HCT116 (cell line): ENCODE results near the gene ITK. TPM values are rescaled to one million over a fixed set of nuclear protein-coding genes. Genes with fewer than 3 reads are reported as not detected.

Source experiments
- ATAC-seq: fragments of 200-7000 bp; cut with Tn5 transposase; 2 replicates; pipeline ENCODE4 v1.9.1; 2020; ENCODE audit warnings: mild to moderate bottlenecking, moderate library complexity
- BruUV-seq: library from RNA; stranded (reverse); fragments of 400-500 nt; replicated peaks from 2 replicates; lab custom pipeline; 2021; lab: Mats Ljungman, UMichigan
- CTCF ChIA-PET: fragments of 300-600 bp; sonication (Branson Sonifier 250); formaldehyde crosslinking; loops from one replicate; lab custom pipeline; 2021; ENCODE audit warnings: antibody characterized with exemption; lab: Charles Lee
- POLR2A ChIA-PET: fragments of 300-600, 350-600 bp; sonication (Branson Sonifier 250); formaldehyde crosslinking; loops from one replicate; lab custom pipeline; 2021; ENCODE audit warnings: antibody characterized with exemption; lab: Charles Lee
- RAD21 ChIA-PET, 2 experiments: fragments of 300-600 bp; sonication (Branson Sonifier 250); formaldehyde crosslinking; loops; one replicate each; lab custom pipeline; 2023; ENCODE audit warnings: low total read pairs in 2 of 2; ENCODE audit not compliant: uncharacterized antibody in 2 of 2, unreplicated experiment in 2 of 2, low non-redundant PET in 1 of 2; lab: Charles Lee
- DNase-seq: peaks from one replicate; pipeline ENCODE4 v3.0.0-alpha.2; 2010; ENCODE audit warnings: low read depth, low spot score
- H2AFZ ChIP-seq: fragments of 200-600 bp; shearing (Covaris generic), sonication (generic); 2 replicates; pipeline ENCODE4 v1.6.1; 2017; ENCODE audit warnings: low read depth, mixed run types, mixed read lengths, antibody characterized with exemption, low read length; ENCODE audit not compliant: poor library complexity, severe bottlenecking
- H3K27ac ChIP-seq: 2 replicates; pipeline ENCODE4 v1.5.1; 2012; ENCODE audit warnings: low read depth, low read length
- H3K27me3 ChIP-seq: fragments of 200-600 bp; sonication (generic); 2 replicates; pipeline ENCODE4 v1.6.1; 2016; ENCODE audit warnings: mixed run types, low read length, mixed read lengths; ENCODE audit not compliant: insufficient read depth
- H3K36me3 ChIP-seq, 2 experiments: fragments of 200-500 bp in 1 of 2; fragments of 200-600 bp in 1 of 2; sonication (Bioruptor generic) in 1 of 2; sonication (generic) in 1 of 2; 2 replicates each; pipeline versions ENCODE4 v1.5.1 to v1.6.1; 2014 to 2016; ENCODE audit warnings: low read length in 2 of 2, inconsistent platforms in 1 of 2, mixed read lengths in 1 of 2, mixed run types in 1 of 2; ENCODE audit not compliant: insufficient read depth in 2 of 2, control insufficient read depth in 1 of 2
- H3K4me1 ChIP-seq, 2 experiments: fragments of 200-600 bp in 1 of 2; sonication (generic) in 1 of 2; 2 replicates each; pipeline versions ENCODE4 v1.5.1 to v1.6.1; 2012 to 2017; ENCODE audit warnings: low read length in 2 of 2, inconsistent platforms in 1 of 2, mild to moderate bottlenecking in 1 of 2, mixed read lengths in 1 of 2, mixed run types in 1 of 2, moderate library complexity in 1 of 2; ENCODE audit not compliant: insufficient read depth in 2 of 2, control insufficient read depth in 1 of 2
- H3K4me2 ChIP-seq: fragments of 200-600 bp; sonication (generic); 2 replicates; pipeline ENCODE4 v1.6.1; 2017; ENCODE audit warnings: mixed run types, low read length, mixed read lengths
- H3K4me3 ChIP-seq, 2 experiments: fragments of 200-600 bp in 1 of 2; sonication (generic) in 1 of 2; replicated peaks in 1 of 2; 2 replicates each; pipeline ENCODE4 v1.5.1; 2011 to 2016; ENCODE audit warnings: low read length in 2 of 2, control low read depth in 1 of 2, low read depth in 1 of 2, mild to moderate bottlenecking in 1 of 2, mixed read lengths in 1 of 2, mixed run types in 1 of 2
- H3K79me2 ChIP-seq: fragments of 200-600 bp; sonication (generic); 2 replicates; pipeline ENCODE4 v1.6.1; 2017; ENCODE audit warnings: mild to moderate bottlenecking, mixed run types, low read length, moderate library complexity, mixed read lengths; ENCODE audit not compliant: insufficient read depth
- H3K9ac ChIP-seq: fragments of 200-600 bp; sonication (generic); 2 replicates; pipeline ENCODE4 v1.6.1; 2016; ENCODE audit warnings: low read length, mixed read lengths
- H3K9me2 ChIP-seq: fragments of 200-600 bp; sonication (generic), shearing (Covaris generic); 2 replicates; pipeline ENCODE4 v1.6.1; 2017; ENCODE audit warnings: mixed run types, mild to moderate bottlenecking, moderate library complexity; ENCODE audit not compliant: insufficient read depth
- H3K9me3 ChIP-seq, 2 experiments: fragments of 200-500 bp in 1 of 2; fragments of 200-600 bp in 1 of 2; sonication (Bioruptor generic) in 1 of 2; sonication (generic) in 1 of 2; 2 replicates each; pipeline ENCODE4 v1.6.1; 2014 to 2017; ENCODE audit warnings: low read length in 2 of 2, mixed read lengths in 2 of 2, inconsistent platforms in 1 of 2, low read depth in 1 of 2, mild to moderate bottlenecking in 1 of 2, mixed run types in 1 of 2, moderate library complexity in 1 of 2; ENCODE audit not compliant: control insufficient read depth in 1 of 2, insufficient read depth in 1 of 2
- H4K20me1 ChIP-seq: fragments of 200-600 bp; sonication (generic), shearing (Covaris generic); 2 replicates; pipeline ENCODE4 v1.6.1; 2017; ENCODE audit warnings: mixed run types, mild to moderate bottlenecking, moderate library complexity; ENCODE audit not compliant: insufficient read depth
- ATF3 ChIP-seq: IDR thresholded peaks from 2 replicates; pipeline ENCODE4 v1.6.1; 2012
- CEBPB ChIP-seq: IDR thresholded peaks from 2 replicates; pipeline ENCODE4 v1.6.1; 2012; ENCODE audit warnings: low read depth
- CTCF ChIP-seq, 3 experiments: fragments of 200-600 bp in 1 of 3; sonication (generic) in 1 of 3; IDR thresholded peaks in 2 of 3; conservative IDR thresholded peaks in 1 of 3; 2 replicates each; pipeline ENCODE4 v1.5.1; 2012 to 2017; ENCODE audit warnings: low read depth in 2 of 3, low read length in 2 of 3, antibody characterized with exemption in 1 of 3, borderline replicate concordance in 1 of 3, control low read depth in 1 of 3, mild to moderate bottlenecking in 1 of 3, mixed read lengths in 1 of 3, mixed run types in 1 of 3, moderate library complexity in 1 of 3; ENCODE audit not compliant: insufficient read depth in 1 of 3
- ELF1 ChIP-seq: IDR thresholded peaks from 2 replicates; pipeline ENCODE4 v1.6.1; 2012; ENCODE audit warnings: low read depth, borderline replicate concordance
- JUND ChIP-seq: IDR thresholded peaks from 2 replicates; pipeline ENCODE4 v1.6.1; 2012
- MAX ChIP-seq: IDR thresholded peaks from 2 replicates; pipeline ENCODE4 v1.6.1; 2012
- POLR2AphosphoS5 ChIP-seq: IDR thresholded peaks from 2 replicates; pipeline ENCODE4 v1.6.1; 2011; ENCODE audit warnings: mild to moderate bottlenecking, low read depth, low read length, moderate library complexity
- SRF ChIP-seq: IDR thresholded peaks from 2 replicates; pipeline ENCODE4 v1.6.1; 2012; ENCODE audit warnings: low read depth
- ZBTB33 ChIP-seq: IDR thresholded peaks from 2 replicates; pipeline ENCODE4 v1.6.1; 2011; ENCODE audit warnings: mild to moderate bottlenecking, low read length, moderate library complexity; ENCODE audit not compliant: insufficient replicate concordance; ENCODE audit errors: extremely low read depth
- ZFX ChIP-seq: fragments of 450-650 bp; IDR thresholded peaks from 2 replicates; pipeline ENCODE4 v1.6.1; 2017
- intact Hi-C: fragments of 100-400 bp; cut with micrococcal nuclease; formaldehyde crosslinking; loops from 2 replicates; pipeline ENCODE4 v1.10.0; 2022
- total RNA-seq: library from RNA; stranded (reverse); gene quantifications from one replicate; pipeline ENCODE4 v1.2.1, GENCODE V29; 2021; ENCODE audit not compliant: unreplicated experiment

ITK gene
- total RNA-seq, 1 experiment from 2014 or later, result 0.37 TPM

- no peak for TF ChIP-seq ZBTB33
These were observed 65.2 kb downstream of the ITK start (continued) for GRCh38 chr5:157245886-157246285.

- intact Hi-C loops, result no loop called here
- CTCF ChIA-PET, result no interaction called here
These were observed 66.6 kb downstream of the ITK start for GRCh38 chr5:157247267-157247666.

More at GRCh38 chr5:157247267-157247666, 66.6 kb downstream of the ITK start:
- no peak overlapping the region for H3K4me3 ChIP-seq
- peaks cover 2 to 8% of the 10 kb centered on the region in 2 experiments; a peak in 3 of 4 replicates for H3K4me1 ChIP-seq
- ATAC-seq (no peak), DNase-seq (no peak)
- ChIA-PET RAD21 (no interaction called here), POLR2A (no interaction called here)
- no peak overlapping the region for H3K4me2 ChIP-seq
- H3K27me3 ChIP-seq, result no peaks in the 10 kb centered on the region
- no peak overlapping the region for H3K27ac ChIP-seq
- H3K36me3 ChIP-seq, result no peaks in the 10 kb centered on the region
- BruUV-seq, result no TSS peak
- no peaks in the 10 kb centered on the region for H3K79me2 ChIP-seq
- no peaks in the 10 kb centered on the region for H3K9me2 ChIP-seq
- H2AFZ ChIP-seq, result no peak overlapping the region
- no peak overlapping the region for H3K9ac ChIP-seq
- H4K20me1 ChIP-seq, result no peaks in the 10 kb centered on the region
- H3K9me3 ChIP-seq, result no peaks in the 10 kb centered on the region
- TF ChIP-seq POLR2AphosphoS5 (no peak), ZFX (no peak), ATF3 (no peak), SRF (no peak), CEBPB (no peak), CTCF (IDR thresholded peaks at IDR 0.05 in 2 of 3, conservative IDR thresholded peaks at IDR 0.05 in 1 of 3; ENCODE audit: borderline replicate concordance in 1 of 3, insufficient read depth in 1 of 3, low read depth in 2 of 3, low read length in 2 of 3) (no peak), ELF1 (no peak), MAX (no peak), JUND (no peak)
